AG08395 (cell line): ENCODE measurements around the gene PLEKHG3.
A peak's percentile ranks its signal among the peaks of the same experiment; 100 is the strongest.

Source experiments
- DNase-seq: peaks from one replicate; pipeline ENCODE4 v3.0.0; 2012; ENCODE audit warnings: mixed read lengths, low spot score

Gene PLEKHG3

GRCh38 chr14:64747327-64747726, 43.1 kb downstream of the PLEKHG3 start:
- DNase-seq, result no peak

DNA sequence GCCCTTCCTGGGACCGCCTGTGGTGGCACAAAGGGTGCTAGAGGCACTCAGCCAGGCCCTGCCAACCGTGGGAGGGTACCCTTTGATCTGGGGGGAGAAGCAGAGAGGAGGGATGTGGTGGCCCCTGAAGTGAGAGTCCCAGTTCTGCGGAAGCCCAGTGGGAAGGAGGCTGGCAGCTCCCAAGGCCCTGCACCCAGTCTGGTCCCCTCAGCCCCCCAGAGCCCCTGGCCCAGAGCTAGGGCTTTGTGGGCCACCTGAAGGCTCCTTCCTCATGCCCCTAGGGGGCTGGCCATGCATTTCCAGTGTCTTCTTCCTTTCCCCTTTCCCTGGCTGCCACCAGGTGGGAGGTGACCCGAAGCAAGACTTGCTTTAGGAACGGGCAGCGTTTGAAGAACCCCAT, 44.3 kb downstream of the PLEKHG3 start:
- DNase-seq, result no peak

- DNase-seq, result no peak
Measured at GRCh38 chr14:64748995-64749714, 44.9 kb downstream of the PLEKHG3 start.

DNA sequence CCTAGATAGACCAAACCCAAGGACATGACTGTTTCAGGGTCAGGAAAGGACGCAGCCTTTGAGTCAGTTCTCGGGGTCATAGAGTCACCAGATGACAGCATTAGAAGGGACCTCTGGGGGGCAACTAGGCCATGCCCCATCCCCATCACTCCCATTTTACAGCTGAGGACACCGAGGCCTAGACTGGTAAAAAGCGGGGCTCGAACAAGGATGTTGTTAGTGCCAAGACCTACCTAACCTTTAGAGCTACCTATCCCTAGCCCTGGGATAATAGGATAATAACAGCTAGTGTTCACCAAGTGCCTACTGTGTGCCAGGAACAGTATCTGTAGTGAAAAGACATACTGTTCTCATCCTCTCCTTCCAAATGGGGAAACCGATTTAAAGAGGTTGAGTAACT, 48.7 kb downstream of the PLEKHG3 start:
- DNase-seq, result no peak

DNA sequence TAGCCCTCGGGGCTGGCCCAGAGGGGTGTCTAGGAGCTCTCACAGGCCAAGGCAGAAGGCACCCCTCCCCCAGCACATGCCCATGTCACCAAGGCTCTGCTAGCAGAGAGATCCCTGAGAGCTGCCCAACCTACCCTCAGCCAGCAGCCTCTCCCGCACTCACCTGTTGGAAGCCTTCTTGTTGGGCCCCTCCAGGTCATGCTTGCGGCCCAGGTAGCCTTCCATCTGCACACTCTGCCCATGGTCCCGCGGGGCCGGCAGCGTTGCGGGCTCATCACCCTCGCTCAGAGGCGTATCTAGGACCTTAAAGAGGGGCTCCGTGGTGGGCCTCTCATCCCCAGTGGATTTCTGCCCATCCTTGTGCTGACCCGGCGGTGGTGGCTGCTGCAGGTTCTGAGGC, 49.1 kb downstream of the PLEKHG3 start:
- DNase-seq, result no peak

DNA sequence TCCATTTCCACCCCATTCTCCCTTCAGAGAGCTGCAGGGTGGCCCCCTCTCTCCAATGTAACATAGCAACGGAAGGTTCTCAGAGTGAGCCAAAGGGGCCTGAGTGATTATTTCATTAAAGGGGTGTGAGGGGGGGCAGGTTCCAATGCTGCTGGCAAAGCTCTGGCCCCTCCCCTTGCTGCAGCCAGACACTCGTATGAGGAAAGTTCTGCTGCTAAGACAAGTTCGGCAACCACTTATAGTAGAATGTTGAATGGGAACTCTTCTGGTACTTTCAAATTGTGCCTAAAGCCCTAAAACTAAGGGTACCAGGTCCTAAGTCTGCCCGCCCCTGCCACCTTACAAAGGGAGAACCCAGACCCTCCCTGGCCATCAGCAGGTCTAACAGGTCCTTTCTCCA, 49.8 kb downstream of the PLEKHG3 start:
- DNase-seq, result no peak

- DNase-seq, result no peak
Measured at GRCh38 chr14:64754685-64755084, 50.5 kb downstream of the PLEKHG3 start.

DNA sequence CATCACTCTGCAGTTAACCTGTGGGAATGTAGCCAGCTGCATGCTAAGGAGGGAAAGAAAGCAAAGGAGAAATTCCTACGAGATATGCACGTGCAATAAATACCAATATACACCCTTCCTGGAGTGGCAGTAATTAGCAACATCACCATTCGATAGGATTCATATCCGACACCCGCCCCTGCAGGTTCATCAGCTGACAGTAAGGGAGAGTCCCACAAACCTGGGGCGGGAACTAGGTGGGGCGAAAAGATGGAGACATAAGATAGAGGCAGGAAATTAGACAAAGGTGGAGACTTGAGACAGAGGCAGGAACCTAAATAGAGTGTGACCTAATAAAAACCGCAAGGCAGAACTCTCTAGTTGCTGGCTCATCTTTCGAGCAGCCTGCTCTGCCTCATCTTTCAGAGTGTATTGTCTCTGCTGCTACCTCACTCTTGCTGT, 51.6 kb downstream of the PLEKHG3 start:
- peak; percentile 50 for DNase-seq

DNA sequence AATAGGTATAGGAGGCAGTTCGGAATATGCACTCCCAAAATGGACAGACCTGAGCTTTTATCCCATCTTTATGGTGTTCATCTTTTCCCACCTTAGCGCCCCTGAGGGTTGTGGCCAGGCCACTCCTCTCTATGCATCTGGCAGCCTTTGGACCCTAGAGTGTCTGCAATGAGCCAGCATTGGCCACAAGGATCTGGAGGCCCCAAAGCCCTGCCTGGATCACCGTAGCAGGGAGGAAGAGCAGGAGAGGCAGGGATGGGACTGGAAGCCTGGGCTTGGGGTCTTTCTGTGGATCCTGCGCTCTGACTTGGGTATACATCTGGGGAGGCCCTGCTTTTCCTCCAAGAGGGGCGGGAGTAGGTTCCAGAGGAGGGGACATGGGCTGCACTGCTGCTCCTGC, 52.5 kb downstream of the PLEKHG3 start:
- DNase-seq, result no peak

GRCh38 chr14:64757601-64758000, 53.4 kb downstream of the PLEKHG3 start:
- no peak for DNase-seq

DNA sequence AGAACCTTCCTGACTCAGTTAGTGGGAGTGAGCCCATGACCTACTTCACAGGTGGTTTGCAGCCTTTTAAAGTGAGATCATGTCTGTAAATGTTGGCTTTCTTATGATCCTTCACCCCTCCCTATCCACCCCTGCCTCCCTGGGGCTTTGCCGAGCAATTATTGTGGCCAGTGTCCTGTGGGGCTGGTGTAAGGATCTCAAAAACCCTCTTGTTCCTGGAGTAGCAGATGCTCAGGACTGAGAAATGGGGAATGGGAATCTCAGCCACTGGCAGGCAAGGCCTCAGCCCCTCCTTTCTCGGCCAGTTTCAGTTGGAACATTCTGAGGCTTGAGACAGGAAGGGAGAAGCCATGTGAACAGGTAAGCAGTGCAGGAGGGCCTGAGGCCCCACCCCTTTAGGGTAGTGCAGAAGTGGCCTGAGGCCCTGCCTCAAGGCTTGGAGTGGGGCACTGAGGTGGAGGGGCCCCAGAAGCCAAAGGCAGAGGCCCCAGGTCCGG, 53.8 kb downstream of the PLEKHG3 start:
- no peak for DNase-seq

GRCh38 chr14:64758691-64759554, 54.7 kb downstream of the PLEKHG3 start:
- DNase-seq, result peak; percentile 91

DNA sequence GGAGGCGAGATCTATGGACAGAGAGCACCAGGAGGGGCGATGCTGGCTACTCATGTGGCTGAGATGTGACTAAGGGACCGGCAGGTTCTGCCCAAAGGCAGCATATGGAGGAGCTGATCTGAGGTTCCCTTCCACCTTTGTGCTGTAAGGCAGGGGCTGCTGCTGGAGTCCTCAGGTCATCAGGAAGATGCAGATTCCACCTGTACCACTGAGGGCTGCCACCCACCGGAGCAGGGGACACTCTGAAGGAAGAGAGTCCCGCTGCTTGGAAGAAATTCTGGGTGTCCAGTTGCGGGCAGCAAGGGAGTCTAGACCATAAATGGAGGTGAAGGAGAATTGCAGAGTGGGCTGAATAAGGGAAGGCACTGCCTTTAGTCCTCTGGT, 55.3 kb downstream of the PLEKHG3 start:
- DNase-seq, result no peak

DNA sequence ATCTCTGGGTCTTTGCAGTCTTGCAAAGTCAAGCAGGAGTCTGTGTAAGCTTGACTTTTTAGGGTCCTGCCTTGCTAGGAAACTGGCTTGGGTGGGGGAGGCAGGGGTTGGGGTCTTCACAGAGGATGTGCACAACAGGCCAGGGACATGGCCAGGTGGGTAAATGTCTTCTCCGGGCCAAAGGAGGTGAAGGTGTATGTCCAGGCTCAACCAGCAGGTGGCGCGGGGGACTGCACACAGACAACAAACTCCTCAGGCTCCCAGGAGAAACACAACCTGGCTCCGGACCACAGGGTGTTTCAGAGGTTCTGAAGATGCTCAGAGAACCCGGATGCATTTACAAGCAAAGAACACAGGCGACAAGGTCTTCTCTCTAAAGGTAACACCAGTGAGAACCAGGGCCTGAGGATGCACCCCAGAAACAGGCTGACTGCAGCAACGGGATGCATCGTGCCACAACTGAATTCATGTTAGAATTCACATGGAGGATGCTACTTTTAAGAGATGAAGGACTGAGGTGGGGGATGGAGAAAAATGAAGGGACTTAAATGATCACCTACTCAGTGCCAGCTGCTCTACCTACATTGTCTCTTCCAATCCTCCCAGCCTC, 56.0 kb downstream of the PLEKHG3 start:
- peak; percentile 48 for DNase-seq

GRCh38 chr14:64760916-64761315, 56.7 kb downstream of the PLEKHG3 start:
- DNase-seq, result no peak

GRCh38 chr14:64761441-64762043, 57.3 kb downstream of the PLEKHG3 start:
- no peak for DNase-seq

DNA sequence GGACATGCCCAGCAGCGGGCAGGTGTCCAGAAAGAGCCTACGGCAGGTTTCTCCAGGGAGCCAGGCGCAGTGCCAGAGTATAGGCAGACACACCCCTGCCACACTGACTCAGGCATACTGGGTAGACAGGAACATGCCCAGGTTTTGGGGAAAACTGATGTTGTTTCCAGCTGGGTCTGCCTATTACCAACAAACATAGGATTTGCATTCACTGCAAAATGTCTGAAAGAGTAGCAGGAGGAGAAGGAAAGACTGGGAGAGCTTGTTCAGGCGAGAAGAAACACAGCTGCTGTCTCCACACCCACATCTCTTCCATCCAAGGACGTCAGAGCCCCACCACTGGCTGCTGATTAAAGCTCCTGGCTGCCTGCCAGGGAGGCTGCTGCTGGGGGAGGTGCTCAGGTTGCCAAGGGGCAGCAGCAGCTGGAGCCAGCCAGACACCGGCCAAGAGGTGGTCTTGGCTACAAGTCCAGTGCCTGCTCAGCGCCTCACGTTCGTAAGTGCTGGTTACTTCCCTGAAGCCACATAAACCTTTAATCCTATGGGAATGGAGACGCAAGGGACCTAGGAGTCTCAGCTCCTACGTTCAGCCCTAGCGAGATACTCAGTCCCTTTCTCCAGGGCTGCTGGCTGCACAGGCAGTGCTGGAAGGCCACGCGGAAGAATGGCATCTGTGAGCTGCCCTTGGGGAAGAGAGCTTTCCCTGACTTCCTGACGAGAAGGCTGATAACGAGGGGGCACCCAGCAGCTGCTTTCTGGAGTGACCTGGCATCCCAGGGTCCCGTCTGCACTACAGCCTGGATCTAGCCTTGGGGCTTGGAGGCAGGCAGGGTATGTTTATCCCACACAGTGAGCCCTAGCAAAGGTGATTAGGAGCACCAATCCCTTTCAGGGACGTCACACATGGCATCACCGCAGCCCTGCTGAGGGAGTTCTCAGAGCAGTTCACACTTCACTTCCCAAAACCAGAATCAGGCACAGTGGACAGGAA, 58.1 kb downstream of the PLEKHG3 start:
- peak; percentile 61 for DNase-seq

DNA sequence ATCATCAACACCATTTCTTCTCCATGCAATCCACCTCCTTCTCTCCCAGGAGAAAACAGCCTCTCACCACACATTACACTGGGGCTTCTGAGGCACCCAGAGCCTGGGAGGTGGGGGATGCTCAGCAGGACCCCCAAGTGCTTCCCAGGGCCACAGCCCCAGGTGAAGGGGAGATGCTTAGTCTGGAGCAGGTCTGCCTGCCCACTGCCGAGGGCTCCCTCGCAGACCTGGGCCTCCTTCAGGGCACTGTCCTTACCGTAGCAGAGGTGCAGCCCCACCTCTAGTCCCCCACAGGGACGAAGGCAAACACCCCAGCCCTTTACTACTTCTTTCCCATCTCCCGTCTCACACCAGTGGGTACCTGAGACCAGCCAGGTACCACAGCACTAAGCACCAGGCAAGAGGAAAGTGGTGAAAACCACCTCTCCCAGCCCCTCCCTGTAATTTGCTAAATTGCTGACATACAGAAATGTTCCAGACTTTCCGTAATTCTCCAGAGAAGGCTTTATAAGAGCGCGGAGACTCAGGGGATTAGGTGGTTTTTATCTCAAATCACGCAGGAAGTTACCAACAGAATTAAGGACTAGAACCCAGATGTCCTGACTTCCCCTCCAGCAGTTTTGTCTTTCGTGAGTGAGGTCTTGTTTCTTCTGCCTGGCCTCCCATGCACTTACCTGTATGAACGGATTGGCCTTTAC, 59.0 kb downstream of the PLEKHG3 start:
- DNase-seq, result no peak

DNA sequence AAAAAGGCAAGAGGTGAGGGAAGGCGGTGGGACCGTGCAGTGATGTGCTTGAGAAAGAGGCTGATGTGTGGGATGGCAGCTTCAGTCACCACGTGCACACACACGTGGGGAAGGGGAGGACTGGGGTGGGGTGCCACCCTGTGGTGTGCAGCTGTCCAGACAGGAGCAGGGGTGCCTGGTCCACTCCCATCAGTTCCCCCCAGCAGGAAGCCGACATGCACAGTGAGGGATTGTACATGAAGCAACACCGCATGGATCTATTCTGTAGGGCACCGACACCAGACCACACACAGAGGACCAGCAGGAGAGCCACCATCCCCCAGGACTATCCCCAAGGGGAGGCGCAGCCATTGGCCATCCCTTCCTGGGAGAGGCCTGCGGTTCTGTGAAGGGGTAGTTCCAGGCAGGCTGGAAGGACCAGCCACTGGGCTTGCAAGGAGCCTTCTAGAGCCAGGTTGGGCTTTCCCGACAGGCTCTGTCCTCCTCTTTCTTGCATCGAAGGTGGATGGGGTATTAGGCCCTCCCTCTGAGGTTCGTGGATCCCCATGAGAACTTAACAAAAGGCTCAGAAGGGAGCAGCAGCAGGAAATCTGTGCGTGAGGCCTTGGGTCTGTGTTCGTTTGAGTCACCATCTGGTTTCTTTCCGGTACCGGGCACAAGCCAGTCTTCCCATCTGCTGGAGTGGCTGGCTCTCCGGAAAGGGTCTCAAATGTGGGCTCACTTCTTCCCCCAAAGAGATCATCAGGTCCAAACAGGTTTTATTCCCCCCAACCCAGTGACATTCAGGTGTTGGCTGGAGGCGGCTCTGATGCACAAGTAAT, 59.8 kb downstream of the PLEKHG3 start:
- DNase-seq, result peak; percentile 62
